Osteocyte (in vitro differentiated cells): Measurements from ENCODE around the gene EPHX1. TPM values are rescaled to one million over a fixed set of nuclear protein-coding genes. Genes with fewer than 3 reads are reported as not detected.

Source experiments
- DNase-seq: peaks from one replicate; pipeline ENCODE4 v3.0.0; 2021; ENCODE audit warnings: mixed read lengths; ENCODE audit not compliant: unreplicated experiment; ENCODE audit errors: extremely low spot score
- H3K27ac Mint-ChIP-seq: one replicate; pipeline ENCODE4 v1.8.0; 2021; ENCODE audit warnings: mild to moderate bottlenecking, mixed read lengths; ENCODE audit not compliant: unreplicated experiment
- H3K27me3 Mint-ChIP-seq: one replicate; pipeline ENCODE4 v1.8.0; 2021; ENCODE audit warnings: mixed read lengths; ENCODE audit not compliant: unreplicated experiment
- H3K36me3 Mint-ChIP-seq: one replicate; pipeline ENCODE4 v1.8.0; 2021; ENCODE audit warnings: mixed read lengths; ENCODE audit not compliant: unreplicated experiment
- H3K4me1 Mint-ChIP-seq: one replicate; pipeline ENCODE4 v1.8.0; 2021; ENCODE audit warnings: mixed read lengths; ENCODE audit not compliant: unreplicated experiment
- H3K4me3 Mint-ChIP-seq: one replicate; pipeline ENCODE4 v1.8.0; 2021; ENCODE audit warnings: mild to moderate bottlenecking, moderate library complexity, mixed read lengths; ENCODE audit not compliant: unreplicated experiment
- H3K9me3 Mint-ChIP-seq: one replicate; pipeline ENCODE4 v1.8.0; 2021; ENCODE audit warnings: mixed read lengths; ENCODE audit not compliant: unreplicated experiment
- total RNA-seq: library from RNA; stranded (reverse); gene quantifications from 2 replicates; pipeline ENCODE4 v1.2.1, GENCODE V29; 2021
- TF ChIP-seq, protein P1 (sequence below): fragments of 200-600 bp; sonication (generic); IDR thresholded peaks from 2 replicates; pipeline ENCODE4 v1.5.0; 2021; ENCODE audit warnings: antibody characterized with exemption, mild to moderate bottlenecking, moderate library complexity

Gene EPHX1
- total RNA-seq, 1 donor from 2014 or later: 32.3 TPM

DNA sequence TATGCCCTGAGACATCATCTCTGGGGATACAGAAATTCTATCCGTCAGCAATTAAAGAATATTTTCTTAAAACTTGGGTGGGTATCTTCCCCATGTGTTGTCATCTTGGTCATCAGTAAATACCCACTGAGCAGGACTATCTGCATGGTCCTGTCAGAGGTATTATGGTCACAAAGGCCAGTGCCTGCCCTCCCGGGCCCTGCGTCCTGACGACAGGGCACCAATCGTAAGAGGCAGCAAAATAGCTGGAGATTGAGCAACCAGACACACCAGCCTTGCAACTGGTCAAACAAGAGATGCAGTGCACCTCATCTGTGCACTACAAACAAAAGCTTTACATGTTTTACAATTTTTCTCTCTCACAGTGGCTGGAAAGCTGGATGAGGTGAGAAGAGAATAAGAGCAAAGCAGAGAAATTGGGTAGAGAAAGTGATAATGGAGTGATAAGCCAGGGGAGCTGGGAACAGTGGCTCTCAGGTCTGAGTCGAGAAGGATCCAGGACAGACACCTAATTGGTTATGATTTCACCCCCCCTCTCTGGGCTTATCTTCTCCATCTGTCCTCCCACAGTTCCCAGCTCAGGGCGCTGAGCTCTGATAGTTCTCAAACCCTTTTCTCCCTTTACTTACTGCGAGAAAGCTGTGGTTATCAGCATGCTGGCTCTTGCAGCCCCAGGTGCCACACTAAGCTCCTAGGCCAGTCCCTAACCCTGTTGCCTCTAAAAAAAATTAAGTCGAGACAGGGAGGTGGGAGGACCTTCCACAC lies 41.1 kb upstream of the EPHX1 start:
- Mint-ChIP-seq H3K4me1 (peaks cover 85% of the 10 kb centered on the region), H3K4me3 (no peak overlapping the region), H3K9me3 (no peaks in the 10 kb centered on the region), H3K27me3 (no peaks in the 10 kb centered on the region), H3K27ac (peak overlapping the region; percentile 25), H3K36me3 (no peaks in the 10 kb centered on the region)
- TF ChIP-seq, protein P1, sequence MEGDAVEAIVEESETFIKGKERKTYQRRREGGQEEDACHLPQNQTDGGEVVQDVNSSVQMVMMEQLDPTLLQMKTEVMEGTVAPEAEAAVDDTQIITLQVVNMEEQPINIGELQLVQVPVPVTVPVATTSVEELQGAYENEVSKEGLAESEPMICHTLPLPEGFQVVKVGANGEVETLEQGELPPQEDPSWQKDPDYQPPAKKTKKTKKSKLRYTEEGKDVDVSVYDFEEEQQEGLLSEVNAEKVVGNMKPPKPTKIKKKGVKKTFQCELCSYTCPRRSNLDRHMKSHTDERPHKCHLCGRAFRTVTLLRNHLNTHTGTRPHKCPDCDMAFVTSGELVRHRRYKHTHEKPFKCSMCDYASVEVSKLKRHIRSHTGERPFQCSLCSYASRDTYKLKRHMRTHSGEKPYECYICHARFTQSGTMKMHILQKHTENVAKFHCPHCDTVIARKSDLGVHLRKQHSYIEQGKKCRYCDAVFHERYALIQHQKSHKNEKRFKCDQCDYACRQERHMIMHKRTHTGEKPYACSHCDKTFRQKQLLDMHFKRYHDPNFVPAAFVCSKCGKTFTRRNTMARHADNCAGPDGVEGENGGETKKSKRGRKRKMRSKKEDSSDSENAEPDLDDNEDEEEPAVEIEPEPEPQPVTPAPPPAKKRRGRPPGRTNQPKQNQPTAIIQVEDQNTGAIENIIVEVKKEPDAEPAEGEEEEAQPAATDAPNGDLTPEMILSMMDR: no peak
- DNase-seq: peak; percentile 49

DNA sequence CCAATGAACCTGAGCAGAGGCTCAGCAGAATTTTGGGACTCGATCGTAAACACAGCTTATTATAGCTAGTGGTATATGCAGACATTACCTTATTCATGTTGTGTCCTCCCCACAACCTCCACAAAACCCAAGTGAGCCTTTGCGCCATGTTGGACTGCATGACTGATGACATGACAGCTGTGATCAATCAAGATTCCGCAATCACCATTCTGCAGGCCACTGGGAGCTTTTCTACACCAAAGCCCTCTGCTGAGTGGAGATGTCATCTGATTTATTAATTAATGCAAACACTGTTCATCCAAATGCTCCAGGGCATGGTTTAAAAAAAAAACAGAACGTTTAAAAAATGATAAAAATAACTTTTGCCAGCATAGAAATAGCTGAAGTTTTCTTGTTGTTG lies 40.2 kb upstream of the EPHX1 start:
- H3K4me3 Mint-ChIP-seq: no peak overlapping the region
- DNase-seq: peak; percentile 32
- TF ChIP-seq, protein P1: no peak
- H3K27ac Mint-ChIP-seq: no peak overlapping the region
- no peaks in the 10 kb centered on the region for H3K36me3 Mint-ChIP-seq
- no peaks in the 10 kb centered on the region for H3K27me3 Mint-ChIP-seq
- H3K9me3 Mint-ChIP-seq: no peaks in the 10 kb centered on the region
- peaks cover 83% of the 10 kb centered on the region for H3K4me1 Mint-ChIP-seq

GRCh38 chr1:225770561-225771248 lies 39.2 kb upstream of the EPHX1 start:
- H3K27ac Mint-ChIP-seq: peak overlapping the region; percentile 84
- no peak overlapping the region for H3K4me3 Mint-ChIP-seq
- no peaks in the 10 kb centered on the region for H3K36me3 Mint-ChIP-seq
- no peaks in the 10 kb centered on the region for H3K9me3 Mint-ChIP-seq
- TF ChIP-seq, protein P1: no peak
- DNase-seq: peak; percentile 49
- H3K27me3 Mint-ChIP-seq: no peaks in the 10 kb centered on the region
- peaks cover 81% of the 10 kb centered on the region for H3K4me1 Mint-ChIP-seq

- TF ChIP-seq, protein P1: no peak
- Mint-ChIP-seq H3K36me3 (no peaks in the 10 kb centered on the region), H3K27ac (peak overlapping the region; percentile 84), H3K9me3 (no peaks in the 10 kb centered on the region), H3K4me3 (no peak overlapping the region), H3K27me3 (no peaks in the 10 kb centered on the region), H3K4me1 (peaks cover 71% of the 10 kb centered on the region)
- DNase-seq: peak; percentile 30
Observed at GRCh38 chr1:225771661-225772322, 38.1 kb upstream of the EPHX1 start.

- TF ChIP-seq, protein P1: peak; percentile 97
- DNase-seq: peak; percentile 93
- no peaks in the 10 kb centered on the region for H3K9me3 Mint-ChIP-seq
- H3K4me3 Mint-ChIP-seq: no peak overlapping the region
- peak overlapping the region; percentile 84 for H3K27ac Mint-ChIP-seq
- H3K27me3 Mint-ChIP-seq: no peaks in the 10 kb centered on the region
- peaks cover 66% of the 10 kb centered on the region for H3K4me1 Mint-ChIP-seq
- no peaks in the 10 kb centered on the region for H3K36me3 Mint-ChIP-seq
Observed at GRCh38 chr1:225772323-225772768, 37.6 kb upstream of the EPHX1 start.
